ENCODE measurements around the gene SAMM50.

Gene SAMM50

DNA sequence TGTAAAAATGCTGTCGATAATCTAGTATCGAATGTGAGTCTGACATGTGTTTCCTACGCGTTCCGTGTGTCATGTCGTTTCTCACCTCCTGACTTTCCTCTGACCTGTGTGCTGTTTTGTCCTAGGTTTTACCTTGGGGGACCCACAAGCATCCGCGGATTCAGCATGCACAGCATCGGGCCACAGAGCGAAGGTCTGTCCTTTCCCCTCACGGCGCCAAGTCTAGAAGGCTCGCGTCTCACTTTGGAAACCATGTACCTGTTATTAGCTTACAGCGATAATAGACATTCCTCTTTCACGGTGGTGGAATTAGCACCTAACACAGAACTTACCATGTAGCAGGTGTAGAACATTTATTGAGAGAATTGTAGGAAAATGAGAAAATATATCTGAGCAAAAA is 28.6 kb downstream of the SAMM50 start:
- DNase-seq, result no peak

GRCh38 chr22:43985532-43985931 is 30.3 kb downstream of the SAMM50 start:
- no peak for DNase-seq

- no peak for DNase-seq
Observed at GRCh38 chr22:43988116-43988820, 33.0 kb downstream of the SAMM50 start.

DNA sequence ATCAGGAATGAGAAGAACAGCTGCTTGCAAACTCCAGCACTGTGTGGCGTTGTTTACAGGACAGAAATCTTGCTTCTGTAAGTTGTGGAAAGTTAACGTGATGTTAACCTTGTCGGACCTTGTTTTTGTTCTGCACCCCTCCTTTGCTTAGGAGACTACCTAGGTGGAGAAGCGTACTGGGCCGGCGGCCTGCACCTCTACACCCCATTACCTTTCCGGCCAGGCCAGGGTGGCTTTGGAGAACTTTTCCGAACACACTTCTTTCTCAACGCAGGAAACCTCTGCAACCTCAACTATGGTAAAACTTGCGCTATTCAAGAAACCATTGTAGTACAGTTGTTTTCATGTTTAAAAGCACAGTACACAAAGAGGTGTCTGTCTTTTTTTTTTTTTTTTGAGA is 33.7 kb downstream of the SAMM50 start:
- no peak for DNase-seq

GRCh38 chr22:43990044-43990443 is 34.8 kb downstream of the SAMM50 start:
- no peak for DNase-seq

DNA sequence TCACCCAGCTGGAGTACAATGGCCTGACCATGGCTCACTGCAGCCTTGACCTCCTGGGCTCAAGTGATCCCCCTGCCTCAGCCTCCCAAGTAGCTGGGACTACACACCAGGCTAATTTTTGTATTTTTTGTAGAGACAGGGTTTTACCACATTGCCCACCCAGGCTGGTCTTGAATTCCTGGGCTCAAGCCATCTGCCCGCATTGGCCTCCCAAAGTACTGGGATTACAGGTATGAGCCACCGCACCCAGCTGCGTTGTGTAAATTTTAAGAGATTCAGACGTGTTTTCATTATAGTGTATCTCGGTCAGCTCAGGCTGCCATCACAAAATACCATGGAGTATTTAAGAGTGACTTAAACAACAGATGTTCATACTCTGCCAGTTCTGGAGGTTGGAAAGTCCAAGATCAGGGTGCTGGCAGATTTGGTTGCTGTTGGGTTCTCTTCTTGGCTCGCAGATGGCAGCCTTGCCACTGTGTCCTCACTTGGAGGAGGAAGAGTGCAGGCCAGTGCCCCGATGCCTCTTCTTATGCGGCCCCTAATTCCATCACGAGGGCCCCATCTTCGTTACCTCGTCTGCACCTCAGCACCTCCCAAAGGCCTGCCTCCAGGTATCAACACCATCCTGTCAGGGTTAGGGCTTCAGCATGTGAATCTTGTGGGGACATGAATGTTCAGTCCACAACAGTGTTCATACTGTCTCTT is 36.2 kb downstream of the SAMM50 start:
- DNase-seq, result no peak

- no peak for DNase-seq
Observed at GRCh38 chr22:43992331-43992821, 37.1 kb downstream of the SAMM50 start.

DNA sequence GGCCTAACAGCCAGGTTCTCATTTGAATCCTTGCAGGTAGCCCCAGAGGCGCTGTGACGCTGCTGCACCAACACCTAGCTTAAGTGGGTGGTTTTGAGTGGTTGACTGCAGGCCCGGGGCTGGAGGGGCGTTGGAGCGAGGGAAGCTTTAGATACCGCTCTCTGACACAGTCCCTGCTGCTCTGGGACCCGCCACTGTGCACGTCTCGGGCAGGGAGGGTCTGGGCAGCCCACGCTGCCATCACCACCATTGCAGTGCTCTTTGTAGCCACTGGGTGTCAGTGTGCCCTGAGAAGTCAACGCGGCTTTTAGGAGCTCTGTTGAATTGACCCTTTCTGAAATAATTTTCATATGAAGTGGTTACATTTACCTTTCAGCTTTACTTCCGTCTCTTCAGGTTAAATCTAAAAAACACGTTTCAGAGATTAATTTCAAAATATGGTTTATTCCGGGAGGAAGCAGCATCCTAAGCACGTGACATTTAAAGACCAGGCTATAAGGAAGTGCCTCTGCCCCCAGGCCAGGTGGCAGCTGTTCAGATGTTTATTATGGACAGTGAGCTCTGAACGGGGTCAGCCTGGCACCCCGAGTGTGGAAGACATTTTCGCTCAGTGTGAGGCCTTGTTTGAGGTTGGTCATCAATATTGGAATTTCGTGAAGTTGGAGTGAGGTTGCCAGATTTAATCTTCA is 38.0 kb downstream of the SAMM50 start:
- DNase-seq, result peak; percentile 54

DNA sequence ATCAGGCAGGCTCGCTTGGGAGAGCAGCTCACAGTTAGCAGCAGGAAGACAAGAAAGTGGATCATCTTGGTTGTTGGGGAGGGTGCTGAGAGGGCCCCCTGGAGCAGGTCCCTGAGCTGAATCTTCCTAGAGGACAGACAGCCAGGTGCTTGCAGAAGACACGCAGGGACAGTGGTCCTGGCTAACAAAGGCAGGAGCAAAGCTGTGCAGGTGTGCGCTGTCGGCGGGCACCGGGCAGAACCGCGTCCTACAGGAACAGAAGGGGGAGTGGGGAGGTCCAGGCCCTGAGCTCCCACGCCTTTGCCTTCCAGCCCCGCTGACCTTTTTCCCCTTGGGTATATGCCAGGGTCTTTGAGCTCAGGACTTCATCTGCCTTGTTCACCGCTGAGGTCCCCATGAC is 38.8 kb downstream of the SAMM50 start:
- no peak for DNase-seq

DNA sequence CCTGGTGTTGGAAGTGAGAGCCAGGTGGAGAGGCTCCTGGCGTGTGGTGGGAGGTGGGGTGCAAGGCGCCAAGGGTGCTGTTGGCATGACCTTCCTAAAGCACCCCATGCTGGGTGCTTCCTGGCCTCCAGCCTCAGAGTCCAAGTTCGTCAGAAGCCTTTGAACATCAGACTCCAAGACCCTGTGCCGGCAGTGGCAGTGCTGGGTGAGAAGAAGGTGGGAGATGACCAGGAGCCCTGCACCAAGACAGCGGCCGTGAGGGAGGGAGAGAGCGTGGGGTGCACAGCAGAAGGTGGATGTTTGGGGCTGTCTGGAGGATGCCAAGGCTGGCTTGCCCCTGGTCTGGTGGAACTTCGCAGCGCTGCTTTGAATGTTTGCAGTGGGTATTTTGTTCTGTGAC is 39.2 kb downstream of the SAMM50 start:
- no peak for DNase-seq

GRCh38 chr22:43995057-43995685 is 39.9 kb downstream of the SAMM50 start:
- DNase-seq, result no peak

- DNase-seq, result no peak
Observed at GRCh38 chr22:43995798-43996169, 40.5 kb downstream of the SAMM50 start.

DNA sequence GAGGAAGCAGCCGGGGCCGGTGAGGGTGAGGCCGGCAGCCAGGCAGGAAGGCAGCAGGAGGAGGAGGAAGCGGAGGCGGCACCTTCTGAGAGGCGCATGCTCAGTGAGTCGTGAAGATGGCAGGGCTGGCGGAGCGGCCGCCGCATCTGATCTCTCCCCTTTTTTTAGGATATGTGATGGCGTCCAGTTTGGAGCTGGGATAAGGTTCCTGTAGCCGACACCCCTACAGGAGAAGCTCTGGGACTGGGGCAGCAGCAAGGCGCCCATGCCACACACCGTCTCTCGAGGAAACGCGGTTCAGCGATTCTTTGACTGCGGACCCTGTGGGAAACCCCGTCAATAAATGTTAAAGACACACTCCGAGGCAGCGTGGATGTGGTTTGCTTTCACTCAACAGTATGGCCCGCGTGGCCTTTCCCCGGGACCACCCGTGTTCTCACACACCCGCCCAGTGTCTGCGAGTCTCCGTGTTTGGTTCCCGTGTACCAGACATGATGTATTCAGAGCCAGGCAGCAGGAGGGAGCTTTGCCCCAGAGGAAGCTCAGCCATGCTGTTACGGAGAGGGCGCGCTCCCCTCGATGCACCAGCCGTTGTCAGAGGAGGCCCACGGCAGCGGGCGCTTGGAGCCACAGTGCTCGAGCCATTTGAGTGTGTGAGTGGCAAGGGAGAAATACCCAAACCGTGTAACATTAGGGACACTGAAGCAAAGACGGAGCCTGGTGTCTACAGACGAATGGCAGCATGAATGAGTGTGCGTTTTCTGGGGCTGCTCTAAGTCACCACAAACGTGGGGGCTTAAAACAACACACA is 41.1 kb downstream of the SAMM50 start:
- peak; percentile 71 for DNase-seq

DNA sequence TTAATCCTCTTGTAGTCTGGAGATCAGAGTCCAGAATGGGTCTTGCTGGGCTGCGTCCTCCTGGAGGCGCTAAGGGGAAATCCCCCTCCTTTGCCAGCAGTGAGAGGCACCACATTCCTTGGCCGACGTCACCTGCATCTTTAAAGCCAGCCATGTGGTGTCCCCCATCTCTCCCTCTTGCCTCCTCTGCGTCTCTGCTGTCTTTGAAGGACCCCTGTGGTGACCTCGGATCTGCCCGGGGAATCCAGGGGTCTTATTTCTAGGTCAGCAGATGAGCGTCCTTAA is 41.7 kb downstream of the SAMM50 start:
- no peak for DNase-seq

- no peak for DNase-seq
Observed at GRCh38 chr22:43998679-43999264, 43.5 kb downstream of the SAMM50 start.

DNA sequence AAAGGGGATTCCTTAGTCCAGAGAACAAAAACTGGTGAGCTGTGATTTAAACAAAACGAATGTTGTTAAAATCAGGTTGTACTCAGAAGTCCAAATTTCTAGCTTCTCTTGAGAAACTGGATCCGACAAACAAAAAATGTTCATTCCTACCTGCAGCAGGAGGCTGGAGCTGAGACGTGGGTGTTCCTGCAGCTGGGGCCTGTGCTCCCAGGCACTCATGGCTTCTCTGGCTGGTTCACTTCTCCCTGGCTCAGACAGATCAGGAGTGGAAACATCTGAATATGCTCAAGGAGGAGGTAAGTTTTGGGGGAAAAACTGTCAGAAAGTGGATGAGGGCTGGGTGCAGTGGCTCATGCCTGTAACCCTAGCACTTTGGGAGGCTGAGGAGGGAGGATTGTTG is 44.1 kb downstream of the SAMM50 start:
- no peak for DNase-seq

GRCh38 chr22:44000123-44000522 is 44.9 kb downstream of the SAMM50 start:
- DNase-seq, result no peak

GRCh38 chr22:44001521-44001920 is 46.3 kb downstream of the SAMM50 start:
- DNase-seq, result no peak

DNA sequence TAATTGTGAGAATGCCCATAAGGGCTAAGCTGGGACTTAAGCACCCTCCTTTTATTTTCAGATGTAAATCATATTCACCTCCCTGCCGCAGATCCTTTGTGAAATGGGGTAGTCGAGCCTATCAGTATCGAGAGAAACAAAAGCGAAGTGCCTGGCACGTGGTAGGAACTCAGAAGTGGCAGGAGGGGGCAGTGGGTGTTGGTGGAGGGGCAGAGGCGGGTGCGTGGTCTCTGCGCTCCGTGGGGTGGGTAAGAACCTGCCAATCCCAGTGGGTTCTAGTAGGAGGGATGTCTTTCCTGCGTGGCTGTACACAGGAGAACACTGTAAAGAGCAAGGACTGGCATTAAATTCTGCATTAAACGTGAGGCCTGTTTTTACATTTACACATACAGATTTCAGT is 47.1 kb downstream of the SAMM50 start:
- no peak for DNase-seq

- no peak for DNase-seq
Observed at GRCh38 chr22:44002997-44003396, 47.8 kb downstream of the SAMM50 start.

- no peak for DNase-seq
Observed at GRCh38 chr22:44003405-44004103, 48.3 kb downstream of the SAMM50 start.

DNA sequence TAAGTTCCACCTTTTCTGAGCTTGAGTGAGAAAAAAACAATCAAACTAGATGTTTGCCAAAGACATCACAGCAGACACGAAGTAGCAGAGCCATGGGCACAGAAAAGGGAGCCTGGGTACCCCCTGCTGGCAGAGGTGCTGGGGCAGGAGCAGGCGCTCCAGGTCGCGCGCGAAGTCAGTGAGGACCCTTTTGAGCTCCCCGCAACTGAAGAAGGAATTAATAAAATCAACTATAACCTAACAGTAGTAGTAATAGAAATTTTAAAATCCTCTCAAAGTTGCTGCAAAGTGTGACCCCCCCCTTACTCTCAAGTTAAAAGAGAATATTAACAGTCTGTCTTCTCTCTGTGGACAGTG is 48.8 kb downstream of the SAMM50 start:
- DNase-seq, result no peak

Data from activated CD4-positive, CD25-positive, alpha-beta regulatory T cell treated with anti-CD3 and anti-CD28 coated beads, Interleukin-2, amount 50 U/mL, for 72 hours (primary cell).